ENCODE data around the gene UTP25.

- TF ChIP-seq, protein P1, sequence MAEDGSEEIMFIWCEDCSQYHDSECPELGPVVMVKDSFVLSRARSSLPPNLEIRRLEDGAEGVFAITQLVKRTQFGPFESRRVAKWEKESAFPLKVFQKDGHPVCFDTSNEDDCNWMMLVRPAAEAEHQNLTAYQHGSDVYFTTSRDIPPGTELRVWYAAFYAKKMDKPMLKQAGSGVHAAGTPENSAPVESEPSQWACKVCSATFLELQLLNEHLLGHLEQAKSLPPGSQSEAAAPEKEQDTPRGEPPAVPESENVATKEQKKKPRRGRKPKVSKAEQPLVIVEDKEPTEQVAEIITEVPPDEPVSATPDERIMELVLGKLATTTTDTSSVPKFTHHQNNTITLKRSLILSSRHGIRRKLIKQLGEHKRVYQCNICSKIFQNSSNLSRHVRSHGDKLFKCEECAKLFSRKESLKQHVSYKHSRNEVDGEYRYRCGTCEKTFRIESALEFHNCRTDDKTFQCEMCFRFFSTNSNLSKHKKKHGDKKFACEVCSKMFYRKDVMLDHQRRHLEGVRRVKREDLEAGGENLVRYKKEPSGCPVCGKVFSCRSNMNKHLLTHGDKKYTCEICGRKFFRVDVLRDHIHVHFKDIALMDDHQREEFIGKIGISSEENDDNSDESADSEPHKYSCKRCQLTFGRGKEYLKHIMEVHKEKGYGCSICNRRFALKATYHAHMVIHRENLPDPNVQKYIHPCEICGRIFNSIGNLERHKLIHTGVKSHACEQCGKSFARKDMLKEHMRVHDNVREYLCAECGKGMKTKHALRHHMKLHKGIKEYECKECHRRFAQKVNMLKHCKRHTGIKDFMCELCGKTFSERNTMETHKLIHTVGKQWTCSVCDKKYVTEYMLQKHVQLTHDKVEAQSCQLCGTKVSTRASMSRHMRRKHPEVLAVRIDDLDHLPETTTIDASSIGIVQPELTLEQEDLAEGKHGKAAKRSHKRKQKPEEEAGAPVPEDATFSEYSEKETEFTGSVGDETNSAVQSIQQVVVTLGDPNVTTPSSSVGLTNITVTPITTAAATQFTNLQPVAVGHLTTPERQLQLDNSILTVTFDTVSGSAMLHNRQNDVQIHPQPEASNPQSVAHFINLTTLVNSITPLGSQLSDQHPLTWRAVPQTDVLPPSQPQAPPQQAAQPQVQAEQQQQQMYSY (CRISPR knock-in tag; IDR thresholded peaks at IDR 0.05), result no peak
- TF ChIP-seq, protein P2, sequence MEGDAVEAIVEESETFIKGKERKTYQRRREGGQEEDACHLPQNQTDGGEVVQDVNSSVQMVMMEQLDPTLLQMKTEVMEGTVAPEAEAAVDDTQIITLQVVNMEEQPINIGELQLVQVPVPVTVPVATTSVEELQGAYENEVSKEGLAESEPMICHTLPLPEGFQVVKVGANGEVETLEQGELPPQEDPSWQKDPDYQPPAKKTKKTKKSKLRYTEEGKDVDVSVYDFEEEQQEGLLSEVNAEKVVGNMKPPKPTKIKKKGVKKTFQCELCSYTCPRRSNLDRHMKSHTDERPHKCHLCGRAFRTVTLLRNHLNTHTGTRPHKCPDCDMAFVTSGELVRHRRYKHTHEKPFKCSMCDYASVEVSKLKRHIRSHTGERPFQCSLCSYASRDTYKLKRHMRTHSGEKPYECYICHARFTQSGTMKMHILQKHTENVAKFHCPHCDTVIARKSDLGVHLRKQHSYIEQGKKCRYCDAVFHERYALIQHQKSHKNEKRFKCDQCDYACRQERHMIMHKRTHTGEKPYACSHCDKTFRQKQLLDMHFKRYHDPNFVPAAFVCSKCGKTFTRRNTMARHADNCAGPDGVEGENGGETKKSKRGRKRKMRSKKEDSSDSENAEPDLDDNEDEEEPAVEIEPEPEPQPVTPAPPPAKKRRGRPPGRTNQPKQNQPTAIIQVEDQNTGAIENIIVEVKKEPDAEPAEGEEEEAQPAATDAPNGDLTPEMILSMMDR (IDR thresholded peaks at IDR 0.05), result no peak
- TF ChIP-seq FOXK1 (CRISPR knock-in tag; IDR thresholded peaks at IDR 0.05) (no peak), ZNF121 (CRISPR knock-in tag; IDR thresholded peaks at IDR 0.05) (no peak), TEAD4 (CRISPR knock-in tag; IDR thresholded peaks at IDR 0.05) (no peak), USF2 (CRISPR knock-in tag; IDR thresholded peaks at IDR 0.05) (no peak), NR2C2 (CRISPR knock-in tag; IDR thresholded peaks at IDR 0.05) (no peak), SMAD3 (CRISPR knock-in tag; IDR thresholded peaks at IDR 0.05; ENCODE audit: borderline replicate concordance) (no peak), ZNF232 (CRISPR knock-in tag; IDR thresholded peaks at IDR 0.05) (no peak), FOXJ3 (CRISPR knock-in tag; IDR thresholded peaks at IDR 0.05; ENCODE audit: borderline replicate concordance) (no peak)
- TF ChIP-seq, protein P3, sequence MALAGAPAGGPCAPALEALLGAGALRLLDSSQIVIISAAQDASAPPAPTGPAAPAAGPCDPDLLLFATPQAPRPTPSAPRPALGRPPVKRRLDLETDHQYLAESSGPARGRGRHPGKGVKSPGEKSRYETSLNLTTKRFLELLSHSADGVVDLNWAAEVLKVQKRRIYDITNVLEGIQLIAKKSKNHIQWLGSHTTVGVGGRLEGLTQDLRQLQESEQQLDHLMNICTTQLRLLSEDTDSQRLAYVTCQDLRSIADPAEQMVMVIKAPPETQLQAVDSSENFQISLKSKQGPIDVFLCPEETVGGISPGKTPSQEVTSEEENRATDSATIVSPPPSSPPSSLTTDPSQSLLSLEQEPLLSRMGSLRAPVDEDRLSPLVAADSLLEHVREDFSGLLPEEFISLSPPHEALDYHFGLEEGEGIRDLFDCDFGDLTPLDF (CRISPR knock-in tag; IDR thresholded peaks at IDR 0.05), result no peak
Observed at GRCh38 chr1:209863766-209864485, 36.2 kb downstream of the UTP25 start.
